DMS53 treated with DMSO at 0.1 percent for 48 hours (cell line): ENCODE measurements around the gene PTMA.
"Not testable (repeated sequence)": the region's sequence is repeated elsewhere in the genome, so short reads cannot be mapped to it uniquely, and the experiment has no call there.

Experiments
- DNase-seq: peaks from one replicate; lab custom pipeline; 2025; ENCODE audit not compliant: unreplicated experiment; lab: John Stamatoyannopoulos, UW

PTMA gene

DNA sequence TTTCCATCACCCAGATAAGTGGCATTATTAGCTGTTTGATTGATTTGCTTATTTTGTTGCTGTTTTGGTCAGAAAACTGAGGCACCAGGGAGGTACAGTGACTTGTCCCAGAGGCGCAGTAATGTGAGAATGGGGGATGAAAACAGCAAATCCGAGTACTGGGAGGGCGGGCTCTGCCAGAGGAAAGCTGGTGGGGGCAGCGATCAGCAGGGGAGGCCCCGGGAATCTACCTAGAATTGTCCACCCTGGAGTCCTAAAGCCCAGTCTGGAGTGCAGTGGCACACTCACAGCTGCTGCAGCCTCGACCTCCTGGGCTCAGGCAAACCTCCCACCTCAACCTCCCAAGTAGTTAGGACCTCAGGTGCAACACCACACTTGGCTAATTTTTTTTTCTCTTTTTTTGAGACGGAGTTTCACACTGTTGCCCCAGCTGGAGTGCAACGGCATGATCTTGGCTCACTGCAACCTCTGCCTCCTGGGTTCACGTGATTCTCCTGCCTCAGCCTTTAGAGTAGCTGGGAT, 17.0 kb upstream of the PTMA start:
- DNase-seq: no peak

DNA sequence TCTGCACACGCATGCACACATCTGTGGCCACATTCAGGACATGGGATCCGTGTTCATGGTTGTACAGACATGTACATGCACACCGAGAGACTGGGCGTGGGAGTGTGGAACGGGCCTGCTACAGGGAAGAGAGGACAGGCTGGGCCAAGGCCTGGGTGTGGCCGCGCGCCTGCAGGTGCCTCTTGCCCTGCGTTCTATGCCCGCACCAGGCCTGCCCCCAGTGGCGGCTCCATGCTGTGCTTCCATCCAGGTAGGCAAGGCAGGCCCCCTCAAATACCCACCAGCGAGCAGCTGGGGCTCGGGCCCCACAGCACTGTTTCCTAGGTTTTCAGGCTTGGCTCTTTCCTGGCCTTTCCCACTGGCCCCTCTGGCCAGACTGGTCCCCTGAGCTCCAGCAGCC, 15.5 kb upstream of the PTMA start:
- no peak for DNase-seq

DNA sequence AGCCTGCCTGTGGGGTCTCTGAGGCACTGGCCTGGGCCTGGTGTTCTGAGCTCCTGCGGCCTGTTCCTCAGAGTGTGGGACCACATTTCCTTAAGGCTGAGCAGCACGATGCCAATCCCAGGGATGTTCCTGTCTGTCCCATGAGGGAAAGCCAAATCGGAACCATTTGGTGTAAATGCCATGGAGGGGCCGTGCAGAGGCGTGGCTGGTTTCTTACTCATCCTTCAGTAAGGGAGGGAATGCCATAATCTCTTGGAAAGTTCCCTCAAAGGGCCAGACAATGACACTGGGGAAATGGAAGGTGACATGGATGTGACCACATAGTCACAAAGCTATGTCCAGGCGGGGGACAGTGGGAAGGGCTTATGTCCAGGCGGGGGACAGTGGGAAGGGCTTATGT, 14.4 kb upstream of the PTMA start:
- DNase-seq: no peak

DNA sequence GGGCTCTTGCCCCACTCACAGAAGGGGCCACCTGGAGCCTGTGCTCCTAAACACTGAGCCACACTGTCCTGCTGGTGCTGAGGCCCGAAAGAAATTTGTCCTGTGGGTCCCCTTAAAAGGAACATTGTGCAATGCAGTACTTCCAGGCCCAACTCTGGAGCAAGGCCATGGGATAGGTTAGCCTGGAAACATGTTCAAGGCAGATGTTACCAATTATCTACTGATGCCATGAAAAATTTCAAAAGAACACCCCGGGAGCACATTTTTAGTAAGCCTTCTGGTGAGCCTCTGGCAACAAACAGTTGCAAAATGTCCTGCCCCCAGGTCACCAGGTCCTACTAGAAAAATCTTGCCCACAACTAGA, 12.3 kb upstream of the PTMA start:
- DNase-seq: no peak

GRCh38 chr2:231699006-231699405, 9.3 kb upstream of the PTMA start:
- DNase-seq: no peak

- DNase-seq: no peak
Measured at GRCh38 chr2:231701456-231702373, 6.6 kb upstream of the PTMA start.

GRCh38 chr2:231704017-231704416, 4.3 kb upstream of the PTMA start:
- no peak for DNase-seq

GRCh38 chr2:231706731-231707624, 1.3 kb upstream of the PTMA start:
- DNase-seq: peak; percentile 88

DNA sequence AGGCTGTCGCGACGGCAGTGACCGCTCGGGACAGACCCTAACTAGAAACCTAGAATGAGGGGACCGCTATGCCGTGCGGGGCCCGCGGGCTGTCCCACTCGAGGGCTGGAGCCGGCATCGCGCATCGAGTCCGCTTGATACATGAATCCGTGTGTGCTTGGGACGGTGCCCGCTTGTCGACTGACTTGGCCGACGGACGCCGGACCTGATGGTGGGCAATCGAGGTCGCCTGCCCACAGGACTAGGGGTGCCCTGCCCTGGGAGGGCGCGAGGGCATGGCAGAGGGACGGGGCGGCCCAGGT, 749 bp upstream of the PTMA start:
- no peak for DNase-seq

GRCh38 chr2:231708773-231709635, 679 bp downstream of the PTMA start:
- no peak for DNase-seq

DNA sequence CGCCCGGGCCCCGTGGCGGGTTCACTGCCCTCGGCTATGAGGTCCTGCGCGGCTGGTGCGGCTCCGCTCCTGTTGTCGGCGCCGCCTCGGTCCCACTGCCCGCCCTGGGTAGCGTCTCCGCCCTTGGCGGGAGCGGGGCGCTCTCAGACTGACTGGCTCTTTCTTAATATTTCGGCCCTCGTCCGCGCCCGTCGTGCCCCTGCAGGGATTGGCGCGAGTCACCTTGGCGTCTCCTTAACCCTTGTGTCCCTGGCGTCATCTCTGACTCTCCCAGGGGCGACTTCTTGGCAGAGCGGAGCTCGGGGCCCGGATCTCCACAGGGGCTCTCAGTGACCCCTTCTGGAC, 1.3 kb downstream of the PTMA start:
- no peak for DNase-seq

GRCh38 chr2:231709981-231710798, 1.9 kb downstream of the PTMA start:
- DNase-seq: peak; percentile 58

GRCh38 chr2:231710799-231711676, 2.7 kb downstream of the PTMA start:
- no peak for DNase-seq

- DNase-seq: no peak
Measured at GRCh38 chr2:231711677-231712450, 3.5 kb downstream of the PTMA start.

DNA sequence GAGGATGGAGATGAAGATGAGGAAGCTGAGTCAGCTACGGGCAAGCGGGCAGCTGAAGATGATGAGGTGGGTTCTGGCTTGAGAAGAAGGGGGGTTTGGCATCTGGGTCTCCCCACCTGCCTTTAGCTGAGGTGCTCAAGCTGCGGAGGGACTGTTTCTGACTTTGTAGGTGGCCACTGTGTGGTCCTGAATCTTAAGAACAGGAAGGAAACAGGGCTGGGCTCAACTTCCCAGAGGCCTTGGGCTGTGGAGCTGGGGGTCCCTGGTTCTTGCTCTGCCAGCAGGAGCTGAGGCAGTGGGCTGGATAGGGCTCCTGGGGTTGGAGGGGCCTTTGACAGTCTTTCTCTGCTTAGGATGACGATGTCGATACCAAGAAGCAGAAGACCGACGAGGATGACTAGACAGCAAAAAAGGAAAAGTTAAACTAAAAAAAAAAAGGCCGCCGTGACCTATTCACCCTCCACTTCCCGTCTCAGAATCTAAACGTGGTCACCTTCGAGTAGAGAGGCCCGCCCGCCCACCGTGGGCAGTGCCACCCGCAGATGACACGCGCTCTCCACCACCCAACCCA, 4.2 kb downstream of the PTMA start:
- not testable (repeated sequence) for DNase-seq

DNA sequence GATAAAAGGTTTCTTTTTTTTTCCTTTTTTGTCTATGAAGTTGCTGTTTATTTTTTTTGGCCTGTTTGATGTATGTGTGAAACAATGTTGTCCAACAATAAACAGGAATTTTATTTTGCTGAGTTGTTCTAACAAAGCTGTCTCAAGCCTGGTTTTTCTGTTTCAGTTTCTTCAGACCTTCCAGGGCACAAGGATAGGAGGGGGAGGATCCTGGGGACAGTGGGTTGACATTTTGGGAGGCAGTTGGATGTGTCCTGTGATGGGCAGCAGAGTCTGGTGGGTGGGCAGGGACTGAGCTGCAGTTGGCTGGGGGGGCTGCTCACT, 5.0 kb downstream of the PTMA start:
- DNase-seq: not testable (repeated sequence)

- DNase-seq: peak; percentile 71
Measured at GRCh38 chr2:231713730-231714638, 5.7 kb downstream of the PTMA start.
